ENCODE data around the gene LIPN.

Gene LIPN

DNA sequence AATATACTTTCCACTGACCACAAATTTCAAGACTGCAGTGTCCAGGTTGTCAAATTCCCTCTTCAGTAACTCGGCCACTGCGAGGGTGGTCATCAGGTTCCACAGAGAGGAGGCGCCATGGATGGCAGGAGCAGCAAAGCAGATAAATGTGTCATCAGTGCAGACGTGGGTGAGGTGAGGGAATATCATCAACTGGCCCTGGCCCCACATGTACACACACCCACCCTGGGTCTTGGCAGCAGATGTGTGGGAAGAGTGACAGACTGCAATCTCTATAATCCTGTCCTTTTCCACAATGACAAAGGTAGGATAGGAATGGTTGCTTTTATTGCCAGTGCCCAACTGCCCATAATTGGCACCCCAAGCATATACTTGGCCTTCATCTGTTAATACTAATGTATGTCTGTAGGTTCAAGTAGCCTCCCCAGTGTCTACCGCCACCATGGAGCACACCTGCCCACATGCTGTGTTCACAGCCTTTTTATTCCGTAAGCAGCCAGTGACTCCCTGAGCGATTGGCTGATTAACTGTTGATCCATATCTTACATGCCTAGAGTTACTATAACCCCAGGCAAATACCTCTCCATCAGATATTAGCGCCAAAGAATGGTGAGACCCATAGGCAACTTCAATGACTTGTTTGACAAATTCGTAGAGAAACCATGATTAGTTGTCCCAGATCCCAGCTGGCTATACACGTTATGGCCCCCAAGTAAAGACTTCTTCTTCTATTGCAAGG is 26.4 kb downstream of the LIPN start:
- no peak for DNase-seq (ENCODE audit: low read depth in 2 of 2)

DNA sequence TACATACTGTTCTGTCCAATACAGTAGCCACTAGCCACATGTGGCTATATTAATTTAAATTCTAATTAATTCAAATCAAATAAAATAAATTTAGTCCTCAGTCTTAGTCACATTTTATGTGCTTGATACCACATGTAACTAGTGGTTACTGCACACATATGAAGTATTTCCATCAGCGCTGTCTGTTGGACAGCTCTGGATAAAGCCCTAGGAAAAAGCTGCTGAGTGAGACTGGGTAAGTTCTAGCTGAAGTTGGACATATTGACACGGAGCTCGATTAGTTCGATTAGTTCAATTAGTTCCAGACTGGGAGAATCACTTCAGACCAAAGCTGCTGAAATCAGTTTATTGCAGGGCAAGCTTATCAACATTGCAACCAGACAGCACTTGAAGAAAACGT is 27.6 kb downstream of the LIPN start:
- no peak for DNase-seq (ENCODE audit: low read depth in 2 of 2)

DNA sequence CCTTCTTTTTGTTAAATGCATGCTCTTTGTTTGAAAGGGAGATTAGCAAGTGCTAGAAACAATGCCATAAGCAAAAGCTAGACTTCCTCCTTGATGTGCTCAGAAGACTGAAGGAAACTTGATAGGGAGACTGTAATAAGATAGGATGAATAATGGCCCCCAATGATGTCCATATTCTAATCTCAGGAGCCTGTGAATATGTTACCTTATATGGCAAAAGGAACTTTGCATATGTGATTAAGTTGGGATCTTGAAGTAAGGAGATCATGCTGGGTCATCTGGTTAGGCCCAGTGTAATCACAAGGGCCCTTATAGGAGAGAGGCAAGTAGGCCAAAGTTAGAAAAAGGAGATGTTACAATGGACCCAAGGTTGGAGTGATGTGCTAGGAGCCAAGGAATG is 29.1 kb downstream of the LIPN start:
- DNase-seq (ENCODE audit: low read depth in 2 of 2): no peak

DNA sequence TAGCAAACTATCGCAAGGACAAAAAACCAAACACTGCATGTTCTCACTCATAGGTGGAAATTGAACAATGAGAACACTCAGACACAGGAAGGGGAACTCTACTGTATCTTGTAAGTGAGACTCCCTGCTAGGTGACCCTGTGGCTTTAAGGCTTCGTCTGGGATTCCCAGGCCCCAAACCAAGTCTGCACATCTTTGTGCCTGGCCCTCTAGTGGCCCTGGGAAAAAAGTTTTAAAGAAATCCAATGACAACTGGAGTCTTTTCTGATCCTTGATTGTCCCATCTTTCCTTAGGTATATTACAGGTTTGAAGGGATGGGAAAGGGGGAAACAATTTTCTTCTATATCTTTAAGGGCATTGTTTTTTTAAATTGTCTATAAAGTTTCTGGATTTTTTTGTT is 32.1 kb downstream of the LIPN start:
- DNase-seq (ENCODE audit: low read depth in 2 of 2): no peak

DNA sequence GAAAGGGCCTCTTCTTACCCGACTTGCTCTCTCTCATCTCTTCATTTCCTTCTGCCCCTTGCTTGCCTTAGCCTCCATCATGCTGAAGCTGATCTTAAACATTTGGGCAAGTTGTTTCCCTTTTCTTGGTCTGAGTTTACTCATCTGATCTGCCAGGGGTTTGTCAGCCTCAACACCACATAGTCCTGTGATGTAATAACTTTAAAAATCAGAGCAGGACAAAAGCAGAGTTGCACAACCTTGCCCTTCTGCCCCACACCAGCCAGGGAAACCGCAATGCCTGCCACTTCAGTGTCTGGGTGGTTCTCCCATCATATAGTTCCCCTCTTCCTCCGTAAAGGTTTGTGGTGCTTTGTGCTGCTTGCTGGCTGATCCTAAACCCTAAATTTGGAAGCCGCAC is 32.8 kb downstream of the LIPN start:
- no peak for DNase-seq (ENCODE audit: low read depth in 2 of 2)

DNA sequence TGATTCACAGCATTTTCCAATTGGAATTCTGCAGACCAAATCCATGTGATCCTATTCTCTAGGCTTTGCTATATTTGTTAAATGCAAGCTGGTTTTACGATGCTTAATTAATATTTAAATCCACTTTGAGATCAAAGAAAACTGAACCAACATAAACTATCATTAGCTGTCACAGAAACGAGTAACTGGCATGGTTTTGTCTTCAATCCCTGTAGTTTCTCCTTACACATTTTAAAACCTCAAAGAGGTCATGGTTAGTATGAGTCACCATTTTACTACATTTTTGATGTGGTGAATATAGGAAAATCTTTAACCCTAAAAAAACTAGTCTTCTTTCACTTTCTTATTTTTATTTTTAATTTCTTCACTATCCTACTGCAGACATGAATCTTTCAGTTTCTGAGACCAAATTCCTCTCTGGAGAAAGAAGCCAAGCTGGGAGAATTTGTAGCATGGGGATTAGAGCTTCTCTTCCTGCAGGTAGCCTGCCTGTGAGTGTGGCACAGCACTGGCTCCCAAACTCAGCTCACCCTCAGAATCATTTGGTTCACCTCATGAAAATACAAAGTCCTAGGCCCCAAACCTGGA is 34.0 kb downstream of the LIPN start:
- DNase-seq (ENCODE audit: low read depth in 2 of 2): no peak

DNA sequence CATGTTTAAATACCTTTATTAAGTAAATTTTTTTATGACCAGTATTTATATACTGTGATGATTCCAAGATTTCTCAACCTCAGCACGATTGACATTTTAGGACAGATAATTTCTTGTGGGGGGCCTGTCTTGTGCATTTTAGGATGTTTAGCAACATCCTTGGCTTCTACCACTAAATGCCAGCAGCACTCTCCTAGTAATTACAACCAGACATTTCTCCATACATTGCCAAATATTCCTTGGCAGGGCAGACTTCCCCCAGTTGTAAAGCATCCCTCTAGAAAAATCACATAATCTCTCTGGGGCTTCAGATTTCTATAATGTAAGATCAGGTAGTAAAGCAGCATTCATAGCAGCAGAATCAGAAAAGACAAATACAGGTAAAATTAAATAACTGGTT is 34.9 kb downstream of the LIPN start:
- DNase-seq (ENCODE audit: low read depth in 2 of 2): no peak

DNA sequence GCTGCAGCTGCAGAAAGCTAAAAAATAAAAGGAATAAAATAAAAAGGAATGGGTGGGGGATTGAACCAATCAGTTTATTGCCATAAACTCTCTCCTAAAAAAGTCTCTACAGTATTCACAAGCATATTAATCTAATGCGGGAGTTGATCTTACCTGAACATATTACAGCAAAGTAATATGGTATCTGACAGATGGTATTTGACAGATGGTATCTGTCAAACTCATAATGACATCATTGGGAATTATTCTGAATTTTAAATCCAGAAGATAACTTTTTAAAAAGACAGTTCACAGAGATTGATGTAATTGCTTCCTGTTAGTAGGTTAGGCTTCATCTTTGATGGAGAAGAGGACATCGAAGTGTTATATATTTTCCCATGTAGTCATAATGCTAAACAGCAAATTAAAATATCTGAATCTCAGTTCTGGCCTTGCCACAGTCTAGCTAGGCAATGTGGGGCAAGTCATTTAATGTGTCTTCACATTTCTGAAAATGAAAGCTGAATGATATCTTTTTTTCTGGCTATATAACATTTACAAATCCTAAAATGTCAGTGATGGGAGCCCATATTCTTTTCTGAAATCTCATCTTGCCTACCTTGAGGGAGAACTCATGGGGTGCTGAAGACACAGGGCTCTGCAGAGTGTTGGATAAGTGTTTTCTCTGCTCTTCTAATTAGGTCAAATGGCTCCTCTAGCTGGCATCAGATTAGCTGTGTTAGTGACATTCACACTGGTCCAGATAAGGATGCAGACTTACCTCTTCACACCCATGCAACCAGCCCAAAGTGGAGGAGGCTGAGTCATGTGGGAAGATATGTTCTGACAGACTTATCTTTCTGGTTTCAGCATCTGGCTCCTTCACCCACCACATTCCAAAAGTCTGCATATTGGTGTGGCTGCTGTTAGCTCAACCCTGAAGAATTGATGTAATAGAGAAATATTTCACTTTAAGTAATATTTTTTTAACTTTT is 40.6 kb downstream of the LIPN start:
- no peak for DNase-seq (ENCODE audit: low read depth in 2 of 2)

DNA sequence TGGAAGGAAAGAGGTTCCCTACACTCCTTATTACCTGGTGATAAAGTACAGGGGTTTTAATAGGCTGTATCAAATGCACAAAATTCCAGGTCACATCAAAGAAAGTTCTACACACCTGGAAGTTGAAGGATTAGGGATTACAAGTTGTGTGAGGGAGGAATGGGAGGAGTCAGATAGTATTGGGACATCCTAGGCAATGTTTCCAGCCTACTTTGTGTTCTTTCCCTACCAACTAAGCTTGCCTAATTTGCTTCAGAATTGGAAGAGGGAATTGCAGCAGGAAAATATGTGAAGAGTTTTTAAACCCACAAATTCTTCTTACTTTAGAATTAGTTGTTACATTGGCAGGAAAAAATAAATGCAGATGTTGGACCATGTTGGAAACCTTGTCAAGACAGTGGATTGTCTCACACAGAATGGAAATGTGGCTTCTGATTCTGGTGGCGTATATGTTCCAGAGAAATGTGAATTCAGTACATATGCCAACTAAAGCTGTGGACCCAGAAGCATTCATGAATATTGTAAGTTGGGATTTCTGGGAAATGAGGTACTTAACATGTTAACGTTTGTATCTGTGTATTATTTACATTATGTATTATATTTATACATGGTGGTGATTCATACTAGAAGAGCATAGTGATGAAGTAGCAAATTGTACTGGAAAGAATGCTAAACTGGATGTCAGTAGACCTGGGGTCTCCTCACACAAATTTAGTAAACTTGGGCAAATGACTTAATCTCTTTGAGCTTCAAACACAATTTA is 42.9 kb downstream of the LIPN start, which contains the start of gene LIPM:
LIPM (plus strand) TSS at position 208 of the 763 bp plus-strand sequence; CDS start at position 375, 167 bp downstream.
- no peak for DNase-seq (ENCODE audit: low read depth in 2 of 2)

DNA sequence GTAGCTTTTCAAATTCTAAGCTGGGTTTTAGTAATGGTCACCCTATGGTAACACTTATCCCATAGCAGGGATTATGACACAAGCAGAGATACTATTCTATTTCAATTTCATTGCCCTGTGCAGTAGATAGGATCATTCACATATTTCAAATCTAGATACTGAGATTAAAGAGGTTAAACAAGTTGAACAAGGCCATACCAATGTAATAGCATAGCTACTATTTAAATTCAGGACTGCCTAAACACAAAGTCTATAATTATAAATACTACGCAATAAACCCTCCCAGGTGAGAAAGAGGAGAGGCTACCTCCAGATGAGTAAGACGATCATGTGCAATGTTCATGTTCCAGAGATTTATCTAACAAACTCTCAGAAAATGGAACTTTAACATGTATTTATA is 43.8 kb downstream of the LIPN start:
- DNase-seq (ENCODE audit: low read depth in 2 of 2): no peak

DNA sequence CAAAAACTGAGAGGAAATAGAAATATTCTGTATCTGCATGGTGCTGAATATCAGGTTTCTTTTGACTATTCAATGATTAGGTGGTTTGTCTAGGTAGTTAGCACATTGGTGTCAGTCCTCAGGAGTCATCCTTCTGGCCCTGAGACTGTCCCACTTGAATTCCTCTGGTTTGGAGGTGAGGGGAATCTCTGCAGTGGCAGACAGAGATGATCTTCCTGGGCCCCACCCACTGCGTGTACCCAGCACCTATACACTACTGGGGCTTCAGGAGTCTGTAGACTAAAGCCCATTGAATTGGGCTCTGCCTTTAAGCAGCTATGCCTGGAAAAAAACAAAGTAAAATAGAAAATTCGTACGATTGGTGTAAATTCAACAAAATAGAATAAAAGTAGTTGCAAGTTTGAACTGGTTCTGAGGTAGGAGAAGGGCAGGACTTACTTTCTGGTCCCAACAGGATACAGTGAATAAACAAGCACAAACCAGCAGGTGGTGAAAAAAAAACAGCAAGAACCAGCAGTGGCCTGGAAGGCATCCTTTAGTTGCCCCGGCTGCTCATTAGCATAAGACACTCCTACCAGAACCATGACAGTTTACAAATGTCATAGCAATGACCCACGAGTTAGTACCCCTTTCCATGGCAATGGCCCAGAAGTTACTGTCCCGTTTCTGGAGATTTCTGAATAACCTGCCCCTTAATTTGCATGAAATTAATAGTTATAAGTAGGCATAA is 44.4 kb downstream of the LIPN start:
- DNase-seq (ENCODE audit: low read depth in 2 of 2): no peak

DNA sequence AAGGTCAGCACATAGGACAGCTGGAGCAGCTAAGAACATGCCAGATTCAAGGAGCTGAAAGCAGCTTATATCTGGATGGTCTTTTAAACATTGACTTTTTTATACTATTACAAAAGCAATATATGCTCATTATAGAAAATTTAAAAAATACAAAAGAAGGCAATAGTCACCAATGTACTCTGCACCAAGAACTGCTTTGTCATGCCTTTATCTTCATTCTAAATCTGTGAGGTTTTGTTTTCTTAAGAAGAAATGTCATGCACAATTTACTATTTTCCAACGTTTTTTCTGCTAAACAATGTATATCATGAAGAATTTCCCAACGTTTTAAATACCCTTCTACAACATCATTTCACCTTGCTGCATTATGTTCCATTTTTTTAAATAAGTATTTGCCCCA is 45.5 kb downstream of the LIPN start:
- DNase-seq (ENCODE audit: low read depth in 2 of 2): no peak

DNA sequence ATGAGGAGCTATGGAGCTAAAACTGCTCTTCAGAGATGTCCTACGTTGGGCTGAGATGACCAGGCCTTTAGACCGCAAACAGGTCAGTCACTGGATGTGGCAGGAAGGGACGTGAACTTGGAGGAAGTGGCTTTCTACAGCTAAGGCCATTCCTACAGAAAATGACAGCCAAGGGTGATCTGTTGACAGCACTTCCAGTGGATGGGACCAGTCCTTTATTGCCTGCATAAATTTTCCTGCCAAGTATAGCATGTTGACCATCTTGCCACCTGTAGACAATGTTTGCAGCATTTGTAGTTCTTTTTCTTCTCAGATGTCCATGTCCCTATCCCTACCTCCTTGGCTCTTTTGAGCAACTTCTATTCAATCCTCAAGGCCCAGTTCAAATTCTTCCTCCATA is 46.1 kb downstream of the LIPN start:
- DNase-seq (ENCODE audit: low read depth in 2 of 2): no peak

DNA sequence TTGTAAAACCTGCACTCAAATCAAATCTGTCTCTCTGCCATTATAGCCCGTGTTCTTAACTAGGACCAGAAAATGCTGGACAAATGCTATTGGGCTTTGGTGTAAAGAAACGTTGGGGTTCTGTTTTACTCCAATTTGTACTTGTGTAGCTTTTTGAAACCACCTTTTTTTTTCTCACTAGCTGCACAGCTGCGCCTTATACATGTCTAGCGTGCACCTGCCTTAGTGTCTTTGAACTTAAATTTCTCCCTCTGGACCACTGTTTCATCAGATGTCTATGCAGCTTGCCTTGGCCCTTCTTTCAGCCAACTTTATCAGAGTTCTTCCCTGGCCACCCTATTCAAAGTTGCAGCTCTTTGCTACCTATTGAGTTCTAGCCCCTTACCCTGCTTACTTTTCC is 49.8 kb downstream of the LIPN start:
- no peak for DNase-seq (ENCODE audit: low read depth in 2 of 2)

DNA sequence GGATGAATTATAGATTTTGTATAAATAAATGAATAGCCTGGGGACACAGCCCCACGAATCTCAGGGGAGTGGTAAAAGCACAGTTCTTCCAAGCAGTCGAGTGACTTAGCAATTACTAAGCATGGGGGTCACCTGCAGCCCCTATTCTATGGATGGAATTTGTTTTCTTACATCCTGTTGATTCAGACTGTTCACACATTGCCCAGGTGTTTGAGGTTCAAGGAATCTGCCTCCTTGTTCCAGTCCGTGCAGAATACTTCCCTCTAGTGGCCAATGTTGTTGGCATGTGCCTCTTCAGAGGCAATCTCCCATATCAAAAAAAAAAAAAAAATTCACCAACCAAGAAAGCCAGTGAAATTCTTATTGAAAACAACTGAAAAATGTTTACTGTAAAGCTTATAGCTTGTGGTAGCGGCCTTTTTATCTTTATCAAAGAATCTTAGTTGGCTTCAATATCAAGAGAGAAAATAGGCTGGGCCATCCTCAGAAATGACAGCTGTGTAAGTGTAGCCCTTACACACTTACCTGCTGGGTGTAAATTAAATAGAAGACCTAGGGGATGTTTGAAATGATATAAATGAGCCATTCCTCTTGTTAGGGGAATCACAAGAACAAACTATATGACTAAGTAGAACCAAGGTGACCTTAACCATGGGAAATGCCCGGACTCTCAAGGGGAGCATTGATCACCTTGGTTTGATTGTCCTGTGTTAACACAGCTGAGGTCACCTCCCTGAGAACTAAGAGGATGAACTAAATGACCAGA is 50.6 kb downstream of the LIPN start:
- no peak for DNase-seq (ENCODE audit: low read depth in 2 of 2)

DNA sequence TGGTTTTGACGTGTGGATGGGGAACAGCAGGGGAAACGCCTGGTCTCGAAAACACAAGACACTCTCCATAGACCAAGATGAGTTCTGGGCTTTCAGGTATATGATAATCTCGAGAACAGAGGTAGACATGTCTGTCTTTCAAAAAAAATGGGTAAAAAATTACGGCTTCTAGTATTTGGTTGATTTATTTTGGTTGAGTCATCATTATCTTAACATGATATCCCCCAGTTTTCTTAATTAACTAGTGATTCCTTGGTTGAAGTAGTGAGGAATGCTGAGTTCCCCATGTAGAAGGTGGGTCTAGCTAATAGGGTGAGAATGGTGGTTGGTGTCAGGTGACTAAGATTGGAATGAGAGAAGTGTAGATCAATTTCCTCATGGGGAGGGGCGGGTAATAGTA is 53.4 kb downstream of the LIPN start:
- DNase-seq (ENCODE audit: low read depth in 2 of 2): no peak

DNA sequence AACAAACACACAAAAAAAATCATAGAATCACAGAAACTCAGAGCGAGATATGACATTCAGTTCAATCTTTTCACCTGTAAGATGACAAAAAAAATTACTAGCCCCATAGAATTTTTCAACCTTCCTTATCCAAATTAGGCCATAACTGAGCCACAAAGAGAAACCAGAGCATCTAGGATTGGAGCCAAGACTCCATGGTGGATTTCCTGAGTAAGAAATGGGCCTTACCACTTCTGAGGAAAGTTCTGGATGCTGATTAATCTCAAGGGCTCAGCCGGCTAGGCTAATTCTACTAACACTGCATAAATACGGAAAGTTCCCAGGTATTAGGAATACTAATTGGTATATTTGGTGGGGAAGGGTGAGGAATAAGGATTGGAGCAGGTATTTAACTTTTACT is 59.5 kb downstream of the LIPN start:
- no peak for DNase-seq (ENCODE audit: low read depth in 2 of 2)

DNA sequence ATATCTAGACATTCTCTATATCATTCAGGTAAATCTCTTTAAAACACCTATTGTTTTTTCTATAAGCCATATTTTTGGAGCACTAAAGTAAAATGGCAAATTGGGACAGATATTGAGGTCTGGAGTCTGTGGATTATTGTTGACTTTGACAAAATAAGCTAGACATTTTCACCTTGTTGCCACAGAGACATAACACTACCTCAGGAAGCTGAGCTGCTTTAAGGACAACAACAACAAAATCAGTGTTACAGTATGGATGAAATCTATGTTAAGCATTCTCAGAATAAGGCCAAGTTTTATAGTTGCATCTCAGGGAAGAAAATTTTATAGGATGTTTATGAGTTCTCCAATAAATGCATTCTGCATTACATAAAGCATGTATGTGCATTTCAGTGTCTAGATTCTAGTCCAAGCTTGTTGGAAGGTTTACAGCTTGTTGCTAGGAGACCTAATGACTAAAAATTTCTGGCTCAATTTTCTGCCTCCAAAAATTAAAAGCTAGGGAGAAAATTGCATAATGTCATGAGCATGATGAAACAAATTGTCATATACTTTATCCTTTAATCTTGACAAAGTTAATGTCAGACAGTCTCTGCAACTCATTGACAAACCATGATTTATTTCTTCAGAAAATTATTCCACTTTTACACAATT is 61.1 kb downstream of the LIPN start:
- DNase-seq (ENCODE audit: low read depth in 2 of 2): no peak

DNA sequence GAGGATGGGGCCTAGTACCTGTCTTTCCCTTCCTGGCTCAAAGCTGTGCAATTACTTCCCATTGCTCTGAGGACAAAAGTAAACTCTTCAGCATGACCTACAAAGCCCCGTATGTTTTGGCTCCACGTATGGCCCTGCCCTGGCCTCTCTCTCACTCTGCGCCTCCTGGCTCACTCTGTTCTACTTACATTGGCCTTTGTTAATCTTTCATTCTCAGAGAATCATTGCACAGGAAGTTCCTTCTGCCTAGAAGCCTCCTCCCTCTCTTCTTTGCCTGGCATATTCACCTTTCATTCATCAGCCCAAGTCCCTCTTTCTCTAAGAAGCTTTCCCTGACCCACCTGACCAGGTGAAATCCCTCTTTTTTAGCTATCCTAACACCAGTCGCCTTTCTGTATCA is 66.6 kb downstream of the LIPN start:
- DNase-seq (ENCODE audit: low read depth in 2 of 2): no peak

DNA sequence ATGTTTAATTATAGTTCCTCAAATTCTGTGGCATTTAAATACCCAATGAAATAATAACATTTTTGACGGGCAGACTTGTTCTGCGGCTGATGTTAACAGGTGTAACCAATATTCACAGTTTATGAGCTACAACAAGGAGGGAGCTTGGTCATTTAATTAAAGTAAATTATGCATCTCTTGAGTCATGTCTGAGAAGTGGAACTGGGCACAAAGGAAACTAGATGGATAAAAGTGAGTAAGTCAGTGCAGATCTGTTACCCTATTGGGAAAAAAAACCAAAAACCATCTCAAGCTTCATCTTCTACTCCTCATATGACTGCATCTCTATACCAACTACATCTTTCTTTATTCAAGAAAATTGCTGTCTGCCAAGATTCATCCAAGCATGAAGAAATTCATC is 67.9 kb downstream of the LIPN start:
- DNase-seq (ENCODE audit: low read depth in 2 of 2): no peak
